ENCODE measurements around the gene RAB4A. TPM values are rescaled to one million over a fixed set of nuclear protein-coding genes. Genes with fewer than 3 reads are reported as not detected.

Gene RAB4A
- total RNA-seq, 2 experiments from 2014 or later, result 26.7 to 28.7 TPM

DNA sequence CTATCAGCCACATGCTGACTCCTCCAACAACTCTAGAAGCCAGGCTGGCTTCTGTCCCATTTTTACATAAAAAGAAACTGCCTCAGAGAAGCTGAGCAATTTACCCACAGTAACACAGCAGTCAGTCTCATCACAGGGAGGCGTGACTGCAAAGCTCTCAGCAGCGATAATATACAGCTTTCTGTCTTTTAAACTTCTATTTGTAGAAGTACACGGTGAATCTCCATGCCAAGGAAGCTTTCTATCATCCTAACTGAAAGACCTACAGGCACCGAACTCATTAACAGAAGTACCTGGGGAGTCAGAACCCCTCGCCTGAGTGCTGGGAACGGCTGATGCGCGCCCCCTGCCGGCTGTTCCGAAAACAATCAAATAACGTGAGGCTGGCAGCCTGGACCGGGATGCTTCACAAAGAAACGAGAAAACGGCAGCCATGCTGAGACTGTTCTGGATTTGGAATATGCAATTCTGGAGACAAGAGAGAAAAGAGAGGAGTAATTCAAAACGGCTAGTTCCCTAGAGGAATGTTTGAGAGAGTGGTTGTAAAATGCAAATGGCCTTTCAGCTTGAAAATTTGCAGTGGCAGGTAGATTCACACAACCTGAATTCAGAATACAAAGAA, 43.5 kb upstream of the RAB4A start:
- TF ChIP-seq, protein P1, sequence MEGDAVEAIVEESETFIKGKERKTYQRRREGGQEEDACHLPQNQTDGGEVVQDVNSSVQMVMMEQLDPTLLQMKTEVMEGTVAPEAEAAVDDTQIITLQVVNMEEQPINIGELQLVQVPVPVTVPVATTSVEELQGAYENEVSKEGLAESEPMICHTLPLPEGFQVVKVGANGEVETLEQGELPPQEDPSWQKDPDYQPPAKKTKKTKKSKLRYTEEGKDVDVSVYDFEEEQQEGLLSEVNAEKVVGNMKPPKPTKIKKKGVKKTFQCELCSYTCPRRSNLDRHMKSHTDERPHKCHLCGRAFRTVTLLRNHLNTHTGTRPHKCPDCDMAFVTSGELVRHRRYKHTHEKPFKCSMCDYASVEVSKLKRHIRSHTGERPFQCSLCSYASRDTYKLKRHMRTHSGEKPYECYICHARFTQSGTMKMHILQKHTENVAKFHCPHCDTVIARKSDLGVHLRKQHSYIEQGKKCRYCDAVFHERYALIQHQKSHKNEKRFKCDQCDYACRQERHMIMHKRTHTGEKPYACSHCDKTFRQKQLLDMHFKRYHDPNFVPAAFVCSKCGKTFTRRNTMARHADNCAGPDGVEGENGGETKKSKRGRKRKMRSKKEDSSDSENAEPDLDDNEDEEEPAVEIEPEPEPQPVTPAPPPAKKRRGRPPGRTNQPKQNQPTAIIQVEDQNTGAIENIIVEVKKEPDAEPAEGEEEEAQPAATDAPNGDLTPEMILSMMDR (IDR thresholded peaks at IDR 0.05), result peak; percentile 96
- peaks cover 13% of the 10 kb centered on the region for H3K4me1 ChIP-seq (ENCODE audit: insufficient read depth, low read length)
- peak; percentile 69 to 90 (median 81) for DNase-seq
- peak; percentile 84 for ATAC-seq (ENCODE audit: poor library complexity)
- Mint-ChIP-seq H3K27me3 (no peaks in the 10 kb centered on the region), H3K4me3 (no peak overlapping the region), H3K4me1 (ENCODE audit: low read depth) (peaks cover 17% of the 10 kb centered on the region), H3K36me3 (ENCODE audit: low read depth) (no peaks in the 10 kb centered on the region), H3K9me3 (no peaks in the 10 kb centered on the region), H3K27ac (no peak overlapping the region)
- H3K27ac ChIP-seq (ENCODE audit: low read depth in 1 of 2, low read length in 2 of 2), result no peak overlapping the region
- CTCF ChIA-PET, result interaction anchor here (0.7 to 3.8 kb wide), 11 partner anchors 9 to 567 kb away, joined by 3 to 18 read pairs (median 4); no protein-coding TSS in a partner anchor
- POLR2A ChIA-PET, result interaction anchor here (0.9 to 2.0 kb wide), 4 partner anchors 22 to 492 kb away, joined by 3 to 17 read pairs (median 8); partner anchors contain the start of gene RHOU
- no peak overlapping the region for H3K4me3 ChIP-seq (ENCODE audit: low read length)
- intact Hi-C loops (cut with DNase I, micrococcal nuclease), result loop anchor here (1.0 to 10.0 kb wide), 6 partner anchors 492 to 723 kb away; partner anchors contain the start of gene RHOU (in 1 of the 2)
- H3K9me3 ChIP-seq (ENCODE audit: control insufficient read depth in 1 of 2, insufficient read depth in 1 of 2, low read length in 2 of 2), result no peaks in the 10 kb centered on the region
- no peaks in the 10 kb centered on the region for H3K36me3 ChIP-seq (ENCODE audit: insufficient read depth, low read length)
- H3K27me3 ChIP-seq (ENCODE audit: control insufficient read depth in 1 of 2, insufficient read depth in 2 of 2, low read length in 2 of 2), result no peaks in the 10 kb centered on the region

DNA sequence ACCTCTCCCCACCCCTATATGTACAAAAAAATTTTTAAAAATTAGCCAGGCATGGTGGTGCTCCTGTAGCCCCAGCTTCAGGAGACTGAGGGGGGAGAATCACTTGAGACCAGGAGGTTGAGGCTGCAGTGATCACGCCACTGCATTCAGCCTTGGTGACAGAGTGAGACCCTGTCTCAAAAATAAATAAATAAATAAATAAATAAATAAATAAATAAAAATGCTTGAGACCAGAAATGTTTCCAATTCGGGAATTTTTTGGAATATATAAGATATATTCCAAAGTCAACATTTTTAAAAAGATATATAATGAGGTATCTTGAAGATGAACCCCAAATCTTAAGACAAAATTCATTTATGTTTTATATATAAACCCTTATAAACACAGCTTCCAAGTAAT, 42.4 kb upstream of the RAB4A start:
- no peak overlapping the region for H3K4me3 Mint-ChIP-seq
- no peaks in the 10 kb centered on the region for H3K27me3 Mint-ChIP-seq
- POLR2A ChIA-PET, result interaction anchor here (1.1 to 2.0 kb wide), 3 partner anchors 26 to 493 kb away, joined by 4 to 17 read pairs (median 8); partner anchors contain the start of gene RHOU
- H3K4me3 ChIP-seq (ENCODE audit: low read length), result no peak overlapping the region
- ATAC-seq (ENCODE audit: poor library complexity), result no peak
- DNase-seq, result no peak
- intact Hi-C loops (cut with DNase I, micrococcal nuclease), result loop anchor here (2.0 to 10.0 kb wide), 4 partner anchors 24 to 724 kb away; no protein-coding TSS in a partner anchor
- TF ChIP-seq, protein P1 (IDR thresholded peaks at IDR 0.05), result no peak
- no peak overlapping the region for H3K27ac Mint-ChIP-seq
- H3K36me3 Mint-ChIP-seq (ENCODE audit: low read depth), result no peaks in the 10 kb centered on the region
- H3K36me3 ChIP-seq (ENCODE audit: insufficient read depth, low read length), result no peaks in the 10 kb centered on the region
- H3K27ac ChIP-seq (ENCODE audit: low read depth in 1 of 2, low read length in 2 of 2), result no peak overlapping the region
- no peaks in the 10 kb centered on the region for H3K9me3 Mint-ChIP-seq
- no peaks in the 10 kb centered on the region for H3K9me3 ChIP-seq (ENCODE audit: control insufficient read depth in 1 of 2, insufficient read depth in 1 of 2, low read length in 2 of 2)
- H3K4me1 ChIP-seq (ENCODE audit: insufficient read depth, low read length), result peaks cover 13% of the 10 kb centered on the region
- CTCF ChIA-PET, result interaction anchor here (1.0 to 3.8 kb wide), 5 partner anchors 26 to 564 kb away, joined by 3 to 18 read pairs (median 7); no protein-coding TSS in a partner anchor
- peaks cover 17% of the 10 kb centered on the region for H3K4me1 Mint-ChIP-seq (ENCODE audit: low read depth)
- no peaks in the 10 kb centered on the region for H3K27me3 ChIP-seq (ENCODE audit: control insufficient read depth in 1 of 2, insufficient read depth in 2 of 2, low read length in 2 of 2)

DNA sequence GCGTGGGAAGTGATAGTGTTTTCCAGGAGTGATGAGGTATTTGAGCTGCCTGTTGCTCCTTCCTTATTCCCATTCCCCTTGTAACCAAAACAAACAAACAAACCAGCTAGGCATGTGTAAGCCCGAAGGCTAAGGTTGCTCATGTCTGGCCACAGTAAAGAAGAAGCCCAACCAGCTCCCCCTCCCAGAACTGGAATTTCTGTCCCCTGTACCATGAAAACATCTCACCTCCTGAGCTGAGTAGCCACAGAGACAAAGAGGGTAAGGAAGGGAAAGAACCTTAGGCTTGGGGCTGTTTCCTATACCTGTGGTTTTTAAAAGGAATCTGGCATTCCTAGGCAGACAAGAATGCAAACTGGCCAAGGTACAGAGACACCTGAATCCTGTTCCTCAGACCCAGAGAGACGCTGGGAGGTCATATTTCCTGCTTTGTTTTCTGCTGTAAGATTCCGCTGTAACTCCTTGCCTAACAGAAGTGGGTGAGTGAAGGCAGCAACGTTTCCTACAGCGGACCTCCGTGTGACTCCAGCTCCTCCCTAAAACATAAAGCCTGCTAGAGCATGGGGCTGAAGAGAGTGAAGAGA, 41.7 kb upstream of the RAB4A start:
- Histone ChIP-seq H3K27ac (ENCODE audit: low read depth in 1 of 2, low read length in 2 of 2) (no peak overlapping the region), H3K27me3 (ENCODE audit: control insufficient read depth in 1 of 2, insufficient read depth in 2 of 2, low read length in 2 of 2) (no peaks in the 10 kb centered on the region), H3K36me3 (ENCODE audit: insufficient read depth, low read length) (no peaks in the 10 kb centered on the region), H3K9me3 (ENCODE audit: control insufficient read depth in 1 of 2, insufficient read depth in 1 of 2, low read length in 2 of 2) (no peaks in the 10 kb centered on the region), H3K4me3 (ENCODE audit: low read length) (no peak overlapping the region), H3K4me1 (ENCODE audit: insufficient read depth, low read length) (peaks cover 13% of the 10 kb centered on the region)
- intact Hi-C loops (cut with DNase I, micrococcal nuclease), result loop anchor here (2.0 to 10.0 kb wide), 4 partner anchors 24 to 724 kb away; no protein-coding TSS in a partner anchor
- Mint-ChIP-seq H3K27ac (no peak overlapping the region), H3K36me3 (ENCODE audit: low read depth) (no peaks in the 10 kb centered on the region), H3K27me3 (no peaks in the 10 kb centered on the region), H3K9me3 (no peaks in the 10 kb centered on the region), H3K4me1 (ENCODE audit: low read depth) (peaks cover 17% of the 10 kb centered on the region), H3K4me3 (no peak overlapping the region)
- ATAC-seq (ENCODE audit: poor library complexity) (no peak), DNase-seq (no peak)
- CTCF ChIA-PET, result interaction anchor here (1.0 to 3.8 kb wide), 4 partner anchors 25 to 564 kb away, joined by 3 to 18 read pairs (median 8); no protein-coding TSS in a partner anchor
- TF ChIP-seq, protein P1 (IDR thresholded peaks at IDR 0.05), result no peak
- POLR2A ChIA-PET, result interaction anchor here (0.8 to 1.9 kb wide), 3 partner anchors 24 to 493 kb away, joined by 3 to 8 read pairs (median 6); partner anchors contain the start of gene RHOU
